T-helper 1 cell (primary cell): ENCODE measurements around the gene PLPPR1.

Experiments used
- DNase-seq, 5 donors: peaks; one replicate each; pipeline ENCODE4 v3.0.0-alpha.2; 2012 to 2020

PLPPR1 gene

DNA sequence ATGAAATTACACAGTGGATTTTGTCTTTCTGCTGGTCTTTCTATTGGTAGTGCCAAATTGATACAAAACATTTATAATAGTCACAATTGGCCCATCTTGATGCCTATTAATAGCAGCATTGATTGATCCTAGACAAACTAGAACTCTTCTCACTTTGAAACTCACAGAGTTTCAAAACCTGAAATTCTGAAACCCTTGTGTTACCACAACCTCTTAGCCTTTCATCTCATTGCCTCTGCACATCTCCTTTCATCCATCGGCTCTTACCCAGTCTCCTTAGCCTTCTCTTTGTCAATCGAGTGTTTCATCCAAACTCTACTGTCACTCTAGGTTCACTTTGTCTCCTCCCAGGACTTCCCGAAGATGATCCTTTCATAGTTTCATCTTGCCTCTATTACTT, 22.1 kb downstream of the PLPPR1 start:
- DNase-seq = no peak

GRCh38 chr9:101054657-101055056, 26.1 kb downstream of the PLPPR1 start:
- DNase-seq = no peak

GRCh38 chr9:101055516-101055915, 27.0 kb downstream of the PLPPR1 start:
- DNase-seq = no peak

DNA sequence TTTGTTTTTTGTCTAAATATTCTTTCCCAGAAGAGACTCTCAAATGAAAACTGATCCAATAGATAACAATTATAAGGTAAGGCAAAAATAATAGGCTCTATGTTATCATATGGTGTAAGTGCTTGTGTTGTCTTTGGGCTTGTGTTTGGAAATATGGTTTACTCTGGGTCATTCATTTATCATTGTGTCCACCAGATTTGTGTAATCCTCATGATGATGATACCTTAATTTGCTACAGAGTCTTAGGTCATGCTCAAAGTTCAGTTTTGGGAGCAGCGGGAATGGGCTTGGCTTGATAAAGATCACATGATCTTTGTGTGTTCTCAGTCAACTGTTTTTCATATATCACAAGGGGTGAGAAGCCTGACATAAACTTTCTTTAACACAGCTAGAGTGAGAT, 34.2 kb downstream of the PLPPR1 start:
- no peak for DNase-seq

DNA sequence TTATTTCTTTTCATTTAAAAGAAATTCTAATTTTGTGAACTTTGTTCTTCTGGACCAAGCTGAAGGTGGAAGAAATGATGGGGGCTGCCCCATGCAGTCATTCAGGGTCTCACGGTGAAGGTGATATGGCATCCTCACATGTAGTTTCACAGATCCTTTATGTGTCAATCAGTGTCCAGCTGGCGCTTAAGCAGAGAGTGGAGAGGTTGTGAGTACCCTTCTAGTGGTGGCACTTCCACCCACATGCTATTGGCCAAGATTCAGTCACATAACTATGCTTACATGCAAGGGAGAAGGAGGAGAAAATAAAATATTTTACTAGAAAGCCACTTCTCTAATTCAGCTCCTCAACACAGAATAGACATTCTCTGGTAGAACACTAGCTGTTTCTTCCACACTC, 34.7 kb downstream of the PLPPR1 start:
- no peak for DNase-seq

GRCh38 chr9:101064206-101064605, 35.7 kb downstream of the PLPPR1 start:
- DNase-seq = no peak

DNA sequence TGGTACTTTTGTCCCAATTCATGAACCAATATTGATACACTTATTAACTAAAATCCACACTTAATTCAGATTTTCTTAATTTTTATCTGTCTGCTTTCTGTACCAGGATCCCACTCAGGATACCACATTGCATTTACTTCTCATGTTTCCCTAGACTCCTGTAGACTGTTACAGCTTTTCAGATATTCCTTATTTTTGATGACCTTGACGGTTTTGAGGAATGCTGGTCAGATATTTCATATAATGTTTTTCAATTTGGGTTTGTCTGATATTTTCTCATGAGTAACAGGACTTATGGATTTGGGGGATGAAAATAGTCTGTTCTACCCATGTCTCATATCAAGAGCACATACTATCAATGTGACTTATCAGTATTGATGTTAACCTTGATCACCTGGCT, 37.4 kb downstream of the PLPPR1 start:
- no peak for DNase-seq

GRCh38 chr9:101068696-101069095, 40.2 kb downstream of the PLPPR1 start:
- no peak for DNase-seq

- DNase-seq = no peak
Measured at GRCh38 chr9:101072259-101072658, 43.7 kb downstream of the PLPPR1 start.

DNA sequence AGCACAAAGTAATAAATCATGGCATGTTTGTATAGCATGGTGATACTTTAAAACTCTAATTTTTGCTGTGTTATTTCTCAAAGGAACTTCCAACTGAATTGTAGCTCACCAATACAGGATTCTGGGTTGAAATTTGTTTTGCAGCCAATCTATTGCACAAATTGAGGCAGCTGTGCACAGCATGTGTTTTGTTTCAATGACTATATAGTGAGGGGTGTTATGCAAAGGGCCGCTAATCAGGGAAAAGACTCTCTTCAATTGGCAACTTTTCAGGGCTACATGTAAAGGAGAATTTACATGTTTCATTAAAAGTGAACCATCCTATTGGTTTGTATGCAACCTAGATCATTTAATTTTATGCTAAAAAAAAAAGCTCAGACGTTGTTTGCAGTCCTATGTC, 44.6 kb downstream of the PLPPR1 start:
- no peak for DNase-seq

- DNase-seq = no peak
Measured at GRCh38 chr9:101081641-101082040, 53.1 kb downstream of the PLPPR1 start.

DNA sequence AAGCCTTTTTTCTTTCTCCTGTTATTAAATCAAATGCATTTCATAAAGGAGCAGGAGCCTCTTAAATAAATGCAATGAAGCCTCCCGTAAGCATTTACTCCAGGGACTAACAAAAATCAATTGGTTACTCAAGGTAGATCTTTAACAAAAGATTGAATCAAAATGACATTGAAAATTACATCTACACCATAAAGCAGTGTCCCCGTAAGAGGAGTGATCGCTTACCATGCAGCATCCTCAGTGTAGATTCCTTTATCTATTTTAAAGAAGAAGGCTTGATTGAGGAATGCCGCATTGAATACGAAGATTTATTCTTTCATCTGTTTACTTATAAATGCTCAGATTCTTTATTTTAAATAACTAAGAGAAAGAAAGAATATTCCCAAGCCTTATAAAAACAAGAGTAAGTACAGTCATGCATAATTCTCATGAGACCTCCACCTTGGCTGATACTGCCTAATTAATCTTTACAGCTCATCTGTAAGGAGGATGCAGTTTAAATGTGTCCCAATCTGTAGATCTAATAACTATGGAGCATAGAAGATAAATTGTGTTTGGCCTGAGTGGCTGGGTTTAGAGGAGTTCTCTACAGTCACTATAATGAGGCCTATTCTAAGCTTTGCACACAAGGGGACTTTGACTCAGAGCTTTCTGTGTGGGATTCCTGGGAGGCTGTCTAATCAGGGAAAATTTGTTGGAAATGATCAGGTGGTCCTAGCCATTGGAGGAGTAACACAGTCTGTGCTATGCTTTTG, 55.1 kb downstream of the PLPPR1 start:
- DNase-seq = no peak

- no peak for DNase-seq
Measured at GRCh38 chr9:101087426-101087825, 58.9 kb downstream of the PLPPR1 start.

GRCh38 chr9:101092922-101093321, 64.4 kb downstream of the PLPPR1 start:
- DNase-seq = no peak

DNA sequence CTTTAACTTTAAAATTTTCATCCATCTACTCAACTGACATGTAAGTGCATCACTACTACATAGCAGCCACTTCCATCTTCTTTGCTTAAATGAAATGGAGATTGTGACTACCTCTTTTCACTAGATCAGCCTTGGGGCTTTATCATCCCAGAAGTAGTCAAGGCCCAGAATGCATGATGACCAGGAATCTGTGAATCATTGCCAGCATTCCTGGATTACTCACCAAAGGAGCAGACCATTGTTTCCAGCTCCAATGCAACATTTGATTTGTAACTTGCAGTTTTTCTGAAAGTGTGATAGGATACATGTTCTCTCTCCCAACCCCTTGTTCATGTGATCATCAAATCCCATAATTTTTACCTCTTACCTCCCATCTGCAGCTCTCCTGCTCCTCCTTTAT, 65.1 kb downstream of the PLPPR1 start:
- no peak for DNase-seq

DNA sequence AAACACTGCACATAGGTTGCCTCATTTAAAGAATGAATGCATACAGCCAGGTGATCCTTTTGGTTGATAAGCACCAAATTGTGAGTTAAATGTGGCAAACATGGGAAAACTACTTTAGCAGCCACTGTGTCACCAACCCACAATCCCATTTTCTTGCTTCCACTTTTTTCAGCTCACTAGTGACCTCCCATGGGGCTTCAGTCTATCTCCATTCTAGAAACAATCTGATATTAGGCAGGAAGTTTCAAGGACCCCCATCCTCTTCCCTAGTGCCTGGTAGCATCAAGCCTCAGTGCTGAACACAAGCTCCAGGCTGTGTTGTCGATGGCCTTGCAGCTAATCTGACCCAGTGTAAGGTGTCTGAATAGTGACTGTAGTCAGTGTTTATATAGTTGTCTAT, 66.2 kb downstream of the PLPPR1 start:
- no peak for DNase-seq

DNA sequence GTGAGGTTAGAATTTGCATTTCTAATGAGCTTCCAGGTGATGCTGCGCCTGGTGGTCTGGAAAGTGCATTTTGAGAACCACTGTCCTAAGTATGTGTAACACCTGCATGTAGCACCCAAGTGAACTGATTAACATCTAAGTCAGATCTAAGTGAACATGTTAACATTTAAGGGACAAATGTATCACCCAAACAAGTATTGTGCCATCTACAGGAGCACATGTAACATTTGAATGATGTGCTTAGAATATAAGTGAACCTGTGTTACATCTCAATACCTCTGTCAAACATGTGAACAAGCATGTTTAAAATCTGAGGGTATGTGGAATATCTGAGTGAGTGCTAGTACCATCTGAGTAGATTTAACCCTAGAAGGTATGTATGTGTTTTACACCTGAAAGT, 68.7 kb downstream of the PLPPR1 start:
- no peak for DNase-seq

DNA sequence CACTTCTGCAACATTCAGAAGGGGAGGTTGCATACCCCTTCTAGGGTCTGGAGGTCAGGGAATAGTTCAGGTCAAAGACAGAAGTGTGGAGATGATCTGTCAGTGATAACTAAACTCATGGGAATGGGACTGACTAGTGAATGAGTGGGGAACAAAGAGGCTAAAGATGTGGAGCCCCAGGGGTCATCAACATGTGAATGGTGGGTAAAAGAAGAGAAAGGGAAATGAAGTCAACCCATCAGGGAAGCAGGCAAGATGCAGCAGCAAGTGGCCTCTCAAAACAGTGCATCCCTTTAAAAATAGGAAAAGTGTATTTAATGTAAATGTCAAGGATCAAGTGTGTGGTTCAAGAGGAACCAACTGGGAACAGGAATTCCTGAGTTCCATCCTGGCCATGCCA, 69.9 kb downstream of the PLPPR1 start:
- DNase-seq = no peak

GRCh38 chr9:101114317-101114716, 85.8 kb downstream of the PLPPR1 start:
- no peak for DNase-seq

GRCh38 chr9:101115102-101115501, 86.6 kb downstream of the PLPPR1 start:
- DNase-seq = no peak

DNA sequence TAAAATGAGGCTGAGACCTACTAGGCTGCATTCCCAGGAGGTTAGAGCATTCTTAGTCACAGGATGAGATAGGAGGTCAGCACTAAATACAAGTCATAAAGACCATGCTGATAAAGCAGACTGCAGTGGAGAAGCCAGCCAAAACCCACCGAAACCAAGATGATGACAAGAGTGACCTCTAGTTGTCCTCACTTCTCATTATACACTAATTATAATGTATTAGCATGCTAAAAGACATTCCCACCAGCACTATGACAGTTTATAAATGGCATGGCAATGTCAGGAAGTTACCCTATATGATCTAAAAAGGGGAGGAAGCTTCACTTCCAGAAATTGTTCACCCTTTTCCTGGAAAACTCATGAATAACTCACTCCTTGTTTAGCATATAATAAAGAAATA, 88.6 kb downstream of the PLPPR1 start:
- no peak for DNase-seq

DNA sequence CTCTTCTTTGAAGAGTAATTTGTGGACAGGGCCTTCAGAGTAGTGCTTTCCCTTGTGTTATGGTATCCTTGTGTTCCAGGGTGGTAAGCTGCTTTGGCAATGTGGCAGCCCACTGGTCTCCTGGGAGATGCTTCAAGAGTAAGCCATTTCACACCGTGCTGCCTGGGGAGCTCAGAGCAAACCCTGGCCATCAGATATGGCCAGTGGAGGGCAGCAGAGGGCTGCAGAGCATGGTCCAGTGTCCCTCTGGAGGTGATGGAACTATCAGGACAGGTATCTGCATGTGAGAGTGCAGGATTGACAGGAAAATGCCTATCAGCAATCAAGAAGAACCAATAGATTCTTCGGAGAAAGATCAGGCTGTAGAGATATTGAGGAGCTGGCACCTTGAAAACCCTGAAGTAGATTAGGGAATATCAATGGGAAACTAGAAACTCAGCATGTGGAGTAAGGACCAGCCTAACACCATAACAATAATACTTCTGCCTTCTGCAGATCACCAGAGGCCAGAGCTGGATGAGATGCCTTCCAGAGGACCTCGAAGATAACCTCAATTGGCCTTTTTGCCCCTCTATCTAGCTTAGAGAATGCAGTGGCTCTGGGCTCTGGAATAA, 90.8 kb downstream of the PLPPR1 start:
- DNase-seq = peak in 1 of 5 donors; percentile 17

DNA sequence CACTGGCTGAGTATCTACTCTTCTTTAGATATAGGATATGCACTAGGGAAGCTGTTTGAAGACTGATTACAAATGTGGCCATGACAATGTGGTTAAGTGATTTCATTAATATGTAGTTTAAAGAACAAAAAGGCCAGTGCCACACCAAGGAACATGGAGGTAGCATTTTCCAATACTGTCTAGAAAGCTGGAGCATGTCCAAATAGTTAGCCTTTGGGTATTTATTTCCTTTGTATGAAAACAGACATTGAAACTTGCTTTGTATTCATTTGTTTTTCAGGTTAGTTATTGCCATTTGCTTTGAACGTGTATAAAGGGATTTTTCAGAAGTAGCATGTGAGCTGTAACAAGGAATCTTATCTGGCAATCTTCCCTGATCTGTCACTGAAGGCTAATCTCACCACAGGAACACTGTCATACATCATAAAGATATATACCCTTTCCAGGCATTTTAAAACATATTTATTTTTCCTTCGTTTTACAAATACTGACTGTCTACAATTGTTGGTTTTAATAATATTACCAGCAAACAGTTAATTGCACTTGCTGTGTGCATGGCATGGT, 93.4 kb downstream of the PLPPR1 start:
- no peak for DNase-seq

GRCh38 chr9:101126556-101126955, 98.0 kb downstream of the PLPPR1 start:
- no peak for DNase-seq
